Gastrocnemius medialis (tissue), 4 donors: ENCODE data around the gene ZNF579.

Experiments
- POLR2A ChIP-seq, 2 donors: fragments of 450-650 bp; IDR thresholded peaks; one replicate each; pipeline ENCODE4 v1.6.1; 2017; ENCODE audit warnings: antibody characterized with exemption in 2 of 2, mild to moderate bottlenecking in 2 of 2, moderate library complexity in 2 of 2
- TF ChIP-seq, protein P1 (sequence below), 5 experiments: fragments of 450-650 bp in 3 of 5; fragments of 200-600 bp in 2 of 5; sonication (generic) in 2 of 5; IDR thresholded peaks in 4 of 5; conservative IDR thresholded peaks in 1 of 5; 1 replicate in 4 of 5; 2 replicates in 1 of 5; pipeline ENCODE4 v1.5.1; 2016 to 2019; ENCODE audit warnings: antibody characterized with exemption in 5 of 5, mild to moderate bottlenecking in 3 of 5, moderate library complexity in 3 of 5

DNA sequence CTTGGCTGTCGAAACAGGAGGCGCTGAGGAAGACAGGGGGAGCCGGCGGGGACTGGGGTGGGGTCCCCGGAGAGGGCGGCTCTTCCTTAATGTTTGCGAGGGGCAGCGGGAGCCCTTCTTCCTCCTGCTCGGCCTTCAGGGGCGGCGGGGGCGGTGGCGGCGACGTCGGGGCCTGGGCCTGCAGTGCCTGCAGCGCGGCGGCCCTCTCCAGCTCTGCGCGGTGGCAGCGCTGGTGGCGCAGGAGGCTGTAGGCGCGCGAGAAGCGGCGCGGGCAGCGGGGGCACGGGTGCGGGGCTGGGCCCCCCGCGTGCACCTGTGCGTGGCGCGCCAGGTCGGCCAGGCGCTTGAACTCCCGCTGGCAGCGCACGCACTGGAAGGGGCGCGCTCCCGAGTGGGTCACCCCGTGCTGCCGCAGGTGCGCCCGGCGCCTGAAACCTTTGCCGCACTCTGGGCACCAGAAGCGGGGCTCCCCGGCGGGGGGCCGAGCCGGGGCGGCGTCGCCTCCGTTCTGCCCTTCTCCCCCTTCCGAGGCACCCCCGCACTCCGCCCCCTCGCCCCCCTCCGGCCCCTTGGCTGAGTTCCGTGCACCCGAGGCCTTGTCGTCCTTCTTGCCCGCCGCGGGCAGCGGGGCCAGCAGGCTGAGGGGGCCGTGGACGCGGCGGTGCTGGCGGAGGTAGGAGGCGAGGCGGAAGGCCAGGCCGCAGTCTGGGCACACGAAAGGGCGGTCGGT is 2.5 kb downstream of the ZNF579 start:
- TF ChIP-seq, protein P1, sequence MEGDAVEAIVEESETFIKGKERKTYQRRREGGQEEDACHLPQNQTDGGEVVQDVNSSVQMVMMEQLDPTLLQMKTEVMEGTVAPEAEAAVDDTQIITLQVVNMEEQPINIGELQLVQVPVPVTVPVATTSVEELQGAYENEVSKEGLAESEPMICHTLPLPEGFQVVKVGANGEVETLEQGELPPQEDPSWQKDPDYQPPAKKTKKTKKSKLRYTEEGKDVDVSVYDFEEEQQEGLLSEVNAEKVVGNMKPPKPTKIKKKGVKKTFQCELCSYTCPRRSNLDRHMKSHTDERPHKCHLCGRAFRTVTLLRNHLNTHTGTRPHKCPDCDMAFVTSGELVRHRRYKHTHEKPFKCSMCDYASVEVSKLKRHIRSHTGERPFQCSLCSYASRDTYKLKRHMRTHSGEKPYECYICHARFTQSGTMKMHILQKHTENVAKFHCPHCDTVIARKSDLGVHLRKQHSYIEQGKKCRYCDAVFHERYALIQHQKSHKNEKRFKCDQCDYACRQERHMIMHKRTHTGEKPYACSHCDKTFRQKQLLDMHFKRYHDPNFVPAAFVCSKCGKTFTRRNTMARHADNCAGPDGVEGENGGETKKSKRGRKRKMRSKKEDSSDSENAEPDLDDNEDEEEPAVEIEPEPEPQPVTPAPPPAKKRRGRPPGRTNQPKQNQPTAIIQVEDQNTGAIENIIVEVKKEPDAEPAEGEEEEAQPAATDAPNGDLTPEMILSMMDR (IDR thresholded peaks at IDR 0.05 in 4 of 5, conservative IDR thresholded peaks at IDR 0.05 in 1 of 5), result no peak
- TF ChIP-seq POLR2A (IDR thresholded peaks at IDR 0.05), result no peak
